ENCODE results near the gene EXOC6. TPM values are rescaled to one million over a fixed set of nuclear protein-coding genes. Genes with fewer than 3 reads are reported as not detected.
A peak's percentile ranks its signal among the peaks of the same experiment; 100 is the strongest.

Gene EXOC6
- total RNA-seq, 1 experiment from 2014 or later, result 12.9 TPM

DNA sequence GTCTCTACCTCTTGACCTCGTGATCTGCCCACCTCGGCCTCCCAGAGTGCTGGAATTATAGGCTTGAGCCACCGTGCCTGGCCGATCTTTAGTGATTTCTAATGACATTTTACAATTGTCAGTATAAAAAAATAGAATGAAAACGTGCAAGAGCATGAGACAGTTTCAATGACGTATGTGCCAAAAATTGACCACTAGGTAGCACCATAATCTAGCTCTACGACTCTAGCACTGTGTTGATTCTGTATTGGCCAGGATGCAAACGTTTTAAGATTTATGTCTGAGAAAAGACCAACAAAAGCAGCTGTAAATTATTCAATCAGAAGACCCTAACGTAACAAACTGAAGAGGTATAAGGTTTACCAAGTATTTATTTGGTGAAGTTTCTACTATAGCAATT is 25.4 kb upstream of the EXOC6 start:
- RAD21 ChIA-PET (ENCODE audit: low non-redundant PET in 1 of 2, low total read pairs in 2 of 2, uncharacterized antibody in 2 of 2, unreplicated experiment in 2 of 2), result no interaction called here
- H3K36me3 ChIP-seq (ENCODE audit: control insufficient read depth in 1 of 2, insufficient read depth in 2 of 2, low read length in 2 of 2), result no peaks in the 10 kb centered on the region
- peak overlapping the region; percentile 19 for H2AFZ ChIP-seq (ENCODE audit: low read depth, low read length, poor library complexity, severe bottlenecking)
- peak; percentile 91 for ATAC-seq
- no peak overlapping the region for H3K4me3 ChIP-seq (replicated peaks in 1 of 2; ENCODE audit: low read depth in 1 of 2, low read length in 2 of 2)
- POLR2A ChIA-PET, result interaction anchor here (1.3 kb wide), 1 partner anchor 12 kb away, joined by 4 read pairs; no protein-coding TSS in a partner anchor
- peaks cover 0 to 11% of the 10 kb centered on the region in 2 experiments; a peak in 2 of 4 replicates for H3K4me1 ChIP-seq (ENCODE audit: control insufficient read depth in 1 of 2, insufficient read depth in 2 of 2, low read length in 2 of 2)
- no peak overlapping the region for H3K27ac ChIP-seq (ENCODE audit: low read depth, low read length)
- H3K79me2 ChIP-seq (ENCODE audit: insufficient read depth, low read length), result no peaks in the 10 kb centered on the region
- peak; percentile 41 for DNase-seq (ENCODE audit: low read depth, low spot score)
- BruUV-seq (replicated peaks), result no TSS peak
- H3K9ac ChIP-seq (ENCODE audit: low read length), result no peak overlapping the region
- H4K20me1 ChIP-seq (ENCODE audit: insufficient read depth), result no peaks in the 10 kb centered on the region
- intact Hi-C loops (cut with micrococcal nuclease), result loop anchor here (2.0 kb wide), 1 partner anchor 58 kb away; no protein-coding TSS in a partner anchor
- H3K27me3 ChIP-seq (ENCODE audit: insufficient read depth, low read length), result no peaks in the 10 kb centered on the region
- H3K4me2 ChIP-seq (ENCODE audit: low read length), result no peak overlapping the region
- TF ChIP-seq RAD21 (IDR thresholded peaks at IDR 0.05; ENCODE audit: low read depth) (peak; percentile 70), FOSL1 (IDR thresholded peaks at IDR 0.05; ENCODE audit: low read depth) (no peak)
- TF ChIP-seq, protein P1, sequence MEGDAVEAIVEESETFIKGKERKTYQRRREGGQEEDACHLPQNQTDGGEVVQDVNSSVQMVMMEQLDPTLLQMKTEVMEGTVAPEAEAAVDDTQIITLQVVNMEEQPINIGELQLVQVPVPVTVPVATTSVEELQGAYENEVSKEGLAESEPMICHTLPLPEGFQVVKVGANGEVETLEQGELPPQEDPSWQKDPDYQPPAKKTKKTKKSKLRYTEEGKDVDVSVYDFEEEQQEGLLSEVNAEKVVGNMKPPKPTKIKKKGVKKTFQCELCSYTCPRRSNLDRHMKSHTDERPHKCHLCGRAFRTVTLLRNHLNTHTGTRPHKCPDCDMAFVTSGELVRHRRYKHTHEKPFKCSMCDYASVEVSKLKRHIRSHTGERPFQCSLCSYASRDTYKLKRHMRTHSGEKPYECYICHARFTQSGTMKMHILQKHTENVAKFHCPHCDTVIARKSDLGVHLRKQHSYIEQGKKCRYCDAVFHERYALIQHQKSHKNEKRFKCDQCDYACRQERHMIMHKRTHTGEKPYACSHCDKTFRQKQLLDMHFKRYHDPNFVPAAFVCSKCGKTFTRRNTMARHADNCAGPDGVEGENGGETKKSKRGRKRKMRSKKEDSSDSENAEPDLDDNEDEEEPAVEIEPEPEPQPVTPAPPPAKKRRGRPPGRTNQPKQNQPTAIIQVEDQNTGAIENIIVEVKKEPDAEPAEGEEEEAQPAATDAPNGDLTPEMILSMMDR (IDR thresholded peaks at IDR 0.05 in 2 of 3, conservative IDR thresholded peaks at IDR 0.05 in 1 of 3; ENCODE audit: borderline replicate concordance in 1 of 3, insufficient read depth in 1 of 3, low read depth in 2 of 3, low read length in 2 of 3), result peak; percentile 36 to 49 (median 40); a peak in 5 of 6 replicates
- TF ChIP-seq, protein P2, sequence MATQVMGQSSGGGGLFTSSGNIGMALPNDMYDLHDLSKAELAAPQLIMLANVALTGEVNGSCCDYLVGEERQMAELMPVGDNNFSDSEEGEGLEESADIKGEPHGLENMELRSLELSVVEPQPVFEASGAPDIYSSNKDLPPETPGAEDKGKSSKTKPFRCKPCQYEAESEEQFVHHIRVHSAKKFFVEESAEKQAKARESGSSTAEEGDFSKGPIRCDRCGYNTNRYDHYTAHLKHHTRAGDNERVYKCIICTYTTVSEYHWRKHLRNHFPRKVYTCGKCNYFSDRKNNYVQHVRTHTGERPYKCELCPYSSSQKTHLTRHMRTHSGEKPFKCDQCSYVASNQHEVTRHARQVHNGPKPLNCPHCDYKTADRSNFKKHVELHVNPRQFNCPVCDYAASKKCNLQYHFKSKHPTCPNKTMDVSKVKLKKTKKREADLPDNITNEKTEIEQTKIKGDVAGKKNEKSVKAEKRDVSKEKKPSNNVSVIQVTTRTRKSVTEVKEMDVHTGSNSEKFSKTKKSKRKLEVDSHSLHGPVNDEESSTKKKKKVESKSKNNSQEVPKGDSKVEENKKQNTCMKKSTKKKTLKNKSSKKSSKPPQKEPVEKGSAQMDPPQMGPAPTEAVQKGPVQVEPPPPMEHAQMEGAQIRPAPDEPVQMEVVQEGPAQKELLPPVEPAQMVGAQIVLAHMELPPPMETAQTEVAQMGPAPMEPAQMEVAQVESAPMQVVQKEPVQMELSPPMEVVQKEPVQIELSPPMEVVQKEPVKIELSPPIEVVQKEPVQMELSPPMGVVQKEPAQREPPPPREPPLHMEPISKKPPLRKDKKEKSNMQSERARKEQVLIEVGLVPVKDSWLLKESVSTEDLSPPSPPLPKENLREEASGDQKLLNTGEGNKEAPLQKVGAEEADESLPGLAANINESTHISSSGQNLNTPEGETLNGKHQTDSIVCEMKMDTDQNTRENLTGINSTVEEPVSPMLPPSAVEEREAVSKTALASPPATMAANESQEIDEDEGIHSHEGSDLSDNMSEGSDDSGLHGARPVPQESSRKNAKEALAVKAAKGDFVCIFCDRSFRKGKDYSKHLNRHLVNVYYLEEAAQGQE (IDR thresholded peaks at IDR 0.05; ENCODE audit: low read depth), result no peak
- H3K9me2 ChIP-seq (ENCODE audit: insufficient read depth), result no peaks in the 10 kb centered on the region
- H3K9me3 ChIP-seq (ENCODE audit: control insufficient read depth in 1 of 2, insufficient read depth in 1 of 2, low read depth in 1 of 2, low read length in 2 of 2), result no peaks in the 10 kb centered on the region
- CTCF ChIA-PET, result interaction anchor here (0.6 to 2.0 kb wide), 8 partner anchors 10 to 58 kb away, joined by 3 to 12 read pairs (median 4); partner anchors contain the start of gene EXOC6
